NCI-H82 treated with DMSO at 0.1 percent for 48 hours (cell line): ENCODE measurements around the gene PTH2.
"Not testable (repeated sequence)": the region's sequence is repeated elsewhere in the genome, so short reads cannot be mapped to it uniquely, and the experiment has no call there.

Source experiments
- DNase-seq: peaks from one replicate; lab custom pipeline; 2025; ENCODE audit not compliant: unreplicated experiment; lab: John Stamatoyannopoulos, UW

Gene PTH2

DNA sequence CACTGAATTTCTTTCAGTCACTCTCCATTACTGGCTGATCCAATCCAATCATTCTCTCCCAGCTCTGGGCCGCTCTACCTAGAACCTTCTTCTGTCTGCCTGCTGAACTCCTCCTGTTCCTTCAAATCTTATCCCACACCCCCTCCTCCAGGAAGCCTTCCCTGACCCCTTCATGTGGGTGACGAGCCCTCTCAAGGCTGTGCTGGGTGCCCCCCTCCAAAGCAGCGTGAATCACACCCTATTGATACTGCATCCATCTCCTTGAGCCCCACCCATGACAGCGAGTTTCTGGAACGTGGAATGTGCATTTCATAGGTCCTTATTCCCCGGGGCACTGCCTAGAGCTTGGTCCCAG, 25.2 kb upstream of the PTH2 start:
- DNase-seq = no peak

DNA sequence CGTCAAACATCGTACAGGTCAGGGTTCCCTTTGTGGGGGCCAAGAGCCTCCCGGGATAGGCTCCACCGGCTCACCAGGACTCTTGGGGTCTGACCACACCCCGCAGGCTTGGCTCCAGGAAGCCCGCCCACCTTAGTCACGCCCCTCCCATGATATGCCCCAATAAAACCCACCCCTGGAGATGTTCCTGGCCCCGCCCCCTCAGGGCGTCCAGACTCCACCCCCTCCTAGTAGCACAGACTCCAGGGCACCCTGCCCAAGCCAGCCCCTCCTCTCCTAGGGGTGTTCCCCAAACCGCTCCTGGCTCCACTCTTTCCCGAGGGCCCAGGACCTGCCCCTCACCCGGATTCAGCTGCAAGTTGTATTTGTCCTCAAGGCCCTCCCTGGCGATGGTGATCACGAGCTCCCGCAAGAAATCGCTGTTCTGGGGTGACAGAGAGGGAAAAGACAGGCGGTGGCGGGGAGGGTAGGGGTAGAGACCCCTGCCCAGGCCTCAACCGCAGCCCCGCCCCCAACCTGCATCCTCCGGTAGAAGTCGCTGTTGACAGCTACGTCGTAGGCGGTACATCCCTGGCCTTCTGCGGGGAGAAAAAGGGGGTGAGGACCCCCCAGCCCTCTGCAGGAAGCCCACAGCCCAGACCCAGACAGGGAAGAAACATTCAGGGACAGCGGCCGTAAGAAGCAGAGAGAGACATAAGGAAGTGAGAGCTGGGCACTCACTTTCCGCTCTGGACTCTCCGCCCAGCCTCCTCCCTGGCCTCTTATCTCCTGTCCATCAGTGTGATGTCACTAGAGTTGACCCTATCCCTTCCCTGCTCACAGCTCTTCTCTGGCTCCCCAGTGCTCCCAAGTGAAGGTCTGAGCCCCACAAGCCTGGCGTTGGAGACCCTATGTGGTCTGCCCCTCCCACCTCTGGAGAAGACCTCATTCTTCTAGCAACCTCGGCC, 24.5 kb upstream of the PTH2 start:
- DNase-seq = peak; percentile 25

DNA sequence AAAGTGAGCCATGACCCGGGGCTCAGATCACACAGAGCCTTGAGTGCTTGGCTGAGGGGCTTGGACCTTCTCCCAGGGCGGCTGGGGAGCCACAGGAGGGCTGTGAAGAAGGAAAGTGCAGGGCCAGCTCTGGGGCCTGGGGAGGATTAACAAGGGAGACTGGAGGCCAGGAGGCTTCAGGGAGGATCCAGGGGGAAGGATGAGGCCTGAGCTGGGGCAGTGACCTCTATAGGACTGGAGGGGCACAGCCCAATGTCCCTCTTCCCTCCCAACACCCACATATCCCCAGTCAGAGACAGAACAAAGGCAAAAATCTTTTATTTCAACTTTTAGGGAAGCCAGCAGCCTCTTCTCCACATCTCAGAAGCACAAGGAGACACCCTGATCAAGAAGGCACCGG, 22.8 kb upstream of the PTH2 start:
- DNase-seq = no peak

DNA sequence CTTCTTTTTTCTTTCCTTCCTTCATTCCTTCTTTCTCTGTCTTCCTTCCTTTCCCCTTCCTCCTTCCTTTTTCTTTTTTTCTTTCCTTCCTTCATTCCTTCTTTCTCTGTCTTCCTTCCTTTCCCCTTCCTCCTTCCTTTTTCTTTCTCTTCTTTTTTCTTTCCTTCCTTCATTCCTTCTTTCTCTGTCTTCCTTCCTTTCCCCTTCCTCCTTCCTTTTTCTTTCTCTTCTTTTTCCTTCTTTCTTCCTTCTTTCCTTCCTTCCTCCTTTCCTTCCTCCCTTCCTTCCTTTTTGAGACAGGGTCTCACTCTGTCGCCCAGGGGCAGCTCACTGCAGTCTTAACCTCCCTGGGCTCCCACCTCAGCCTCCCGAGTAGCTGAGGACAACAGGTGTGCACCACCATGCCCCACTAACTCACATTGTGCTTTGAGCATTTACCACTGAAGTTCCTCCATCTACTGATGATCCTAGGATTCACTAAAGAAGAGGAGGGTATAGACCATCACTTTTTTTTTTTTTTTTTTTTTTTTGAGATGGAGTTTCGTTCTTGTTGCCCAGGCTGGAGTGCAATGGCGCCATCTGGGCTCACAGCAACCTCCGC, 21.0 kb upstream of the PTH2 start:
- DNase-seq = not testable (repeated sequence)

DNA sequence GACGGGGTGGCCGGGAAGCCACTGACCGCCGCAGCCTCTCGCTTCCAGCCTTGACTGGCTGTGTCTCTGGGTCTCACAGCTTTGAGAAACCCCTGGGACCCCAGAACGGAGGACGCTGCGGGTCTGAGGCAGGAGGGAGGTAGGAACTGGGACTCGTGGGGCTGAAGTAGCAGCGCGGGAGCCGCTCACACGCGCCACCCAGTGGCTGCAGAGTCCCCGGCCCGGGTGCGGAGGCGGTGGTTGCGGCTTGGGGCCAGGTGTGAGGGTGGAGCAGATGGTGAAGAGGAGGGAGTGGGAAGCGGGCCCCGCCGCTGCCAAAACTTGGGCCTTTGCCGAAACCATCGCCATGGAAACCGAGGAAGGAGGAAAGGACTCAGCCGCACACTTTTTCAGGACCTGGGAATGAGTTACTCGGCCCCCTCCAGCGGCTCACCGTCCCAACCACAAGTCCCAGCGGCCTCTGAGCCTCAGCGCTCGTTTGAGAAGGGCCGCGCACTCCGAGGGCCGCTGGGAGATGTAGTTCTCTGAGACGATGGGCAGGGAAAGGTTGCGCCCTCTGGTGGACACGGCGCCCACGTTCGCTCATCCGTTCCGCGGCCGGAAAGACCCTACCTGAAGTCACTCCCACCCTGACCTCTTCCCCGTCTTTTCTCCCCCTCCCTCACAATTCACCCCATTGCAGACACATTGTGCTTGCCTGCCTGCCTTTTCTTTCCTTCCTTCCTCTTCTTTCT, 20.3 kb upstream of the PTH2 start:
- DNase-seq = peak; percentile 91

DNA sequence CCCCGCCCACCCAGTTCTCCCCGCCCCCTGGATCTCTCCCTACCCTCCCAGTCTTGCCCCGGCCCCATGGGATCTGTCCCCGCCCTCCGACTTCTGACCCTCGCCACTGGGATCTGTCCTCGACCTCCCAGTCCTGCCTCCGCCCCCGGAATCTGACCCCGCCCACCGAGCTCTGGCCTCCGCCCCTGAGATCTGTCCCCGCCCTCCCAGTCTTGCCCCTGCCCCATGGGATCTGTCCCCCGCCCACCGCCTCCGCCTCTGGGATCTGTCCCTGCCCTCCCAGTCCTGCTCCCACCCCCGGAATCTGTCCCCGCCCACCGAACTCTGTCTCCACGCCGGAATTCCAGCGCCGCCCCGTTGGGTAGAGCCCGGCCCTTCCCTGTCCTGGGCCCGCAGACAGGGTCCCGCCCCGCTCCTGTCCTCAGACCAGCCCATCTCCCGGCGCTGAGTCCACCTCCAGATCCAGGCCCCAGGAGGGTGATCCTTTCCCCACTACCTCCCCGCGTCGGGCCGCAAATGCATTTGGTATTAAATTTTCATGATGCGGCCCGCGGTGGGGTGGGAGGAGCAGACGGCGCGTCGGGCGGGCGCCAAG, 19.6 kb upstream of the PTH2 start:
- DNase-seq = peak; percentile 93

DNA sequence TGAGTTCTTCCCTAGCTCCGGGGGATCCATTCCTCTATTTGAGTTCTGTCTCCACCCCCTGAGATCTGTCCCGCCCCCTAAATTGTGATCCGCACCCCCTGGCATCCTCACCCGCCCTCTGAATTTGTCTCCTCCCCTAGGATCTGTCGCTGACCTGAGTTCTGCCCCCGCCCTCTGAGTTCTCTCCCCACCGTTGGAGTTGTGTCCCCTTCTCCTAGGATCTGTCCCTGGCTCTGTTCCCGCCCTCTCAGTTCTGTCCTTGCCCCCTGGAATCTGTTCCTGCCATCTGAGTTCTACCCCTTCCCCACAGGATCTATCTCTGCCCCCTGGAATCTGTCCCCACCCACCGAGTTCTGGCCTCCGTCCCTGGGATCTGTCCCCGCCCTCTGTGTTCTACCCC, 19.1 kb upstream of the PTH2 start:
- DNase-seq = no peak

DNA sequence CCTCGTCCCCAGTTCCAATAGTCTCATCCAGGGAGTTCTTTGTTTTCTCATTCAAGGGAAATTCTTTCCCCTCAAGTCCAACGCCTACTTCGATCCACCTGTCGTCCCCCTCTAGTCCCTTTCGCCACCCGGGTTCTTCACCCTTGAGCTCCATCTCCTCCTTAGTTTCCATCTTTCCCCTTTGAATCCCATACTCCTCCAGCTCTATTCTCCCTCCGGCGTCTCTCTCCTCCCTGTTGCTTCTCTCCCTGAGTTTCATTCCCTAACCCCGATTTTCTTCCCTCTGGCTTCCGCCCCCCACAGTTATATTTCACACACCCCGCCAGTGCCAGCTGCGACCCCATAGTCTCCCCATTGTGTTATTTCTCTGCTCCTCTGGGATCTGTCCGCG, 18.7 kb upstream of the PTH2 start:
- DNase-seq = no peak

DNA sequence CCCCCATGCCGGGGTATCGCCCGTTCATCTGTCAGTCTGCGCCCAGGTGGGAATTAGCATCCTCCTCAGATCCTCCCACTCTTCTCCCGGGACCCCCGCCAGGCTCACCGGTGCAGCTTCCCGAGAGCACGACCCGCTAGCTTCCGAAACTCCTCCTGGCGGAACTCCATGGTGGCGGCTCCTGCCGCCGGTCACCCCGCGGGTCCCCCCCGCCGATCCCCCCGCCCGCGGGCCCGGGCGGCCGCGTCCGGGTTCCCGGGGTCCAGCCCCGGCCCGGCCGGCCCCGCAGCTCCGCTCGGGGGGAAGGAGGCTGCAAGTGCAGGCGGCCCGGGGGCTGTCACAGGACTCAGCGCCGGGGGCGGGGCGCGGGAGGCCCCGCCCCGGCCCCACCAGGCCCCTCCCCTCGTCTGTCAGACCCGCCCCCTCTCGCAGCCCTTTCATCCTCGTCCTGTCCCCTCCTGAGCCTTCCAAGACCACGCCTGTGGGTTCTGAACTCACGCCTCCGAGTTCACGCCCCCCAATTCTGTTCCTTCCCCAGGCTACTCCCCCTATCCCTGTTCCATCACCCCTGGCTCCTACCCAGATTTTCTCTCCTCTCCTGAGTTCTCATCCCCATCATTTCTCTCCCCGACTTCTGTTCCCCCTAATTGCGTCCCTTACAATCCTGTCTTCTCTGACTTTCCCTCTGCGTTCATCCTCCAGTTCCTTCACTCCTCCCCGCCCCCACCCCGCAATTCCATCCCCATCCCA, 18.1 kb upstream of the PTH2 start, which contains the start of gene SLC17A7:
SLC17A7 (minus strand) TSS at position 318 of the 750 bp plus-strand sequence; CDS start at position 170, 148 bp downstream.
- DNase-seq = peak; percentile 78

GRCh38 chr19:49440439-49441209, 17.4 kb upstream of the PTH2 start:
- DNase-seq = peak; percentile 27

DNA sequence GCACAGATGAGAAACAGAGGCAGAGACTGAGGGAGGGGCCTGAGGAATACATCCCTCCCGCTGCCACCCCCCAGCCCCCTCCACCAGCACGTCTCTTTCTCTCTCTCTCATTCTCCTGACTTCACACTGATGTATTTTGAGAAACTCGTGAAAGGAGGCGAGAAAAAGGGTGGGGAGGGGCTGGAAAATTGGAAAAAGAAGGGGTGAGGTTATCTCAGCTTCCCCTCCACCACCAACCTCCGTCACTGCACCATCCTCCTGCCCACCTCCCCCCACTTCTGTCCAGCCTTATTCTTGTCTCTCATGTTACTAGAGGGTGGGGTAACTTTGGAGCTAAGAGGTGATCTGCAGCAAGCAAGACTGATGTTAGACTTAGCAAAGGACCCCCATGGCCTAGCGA, 16.6 kb upstream of the PTH2 start:
- DNase-seq = no peak

DNA sequence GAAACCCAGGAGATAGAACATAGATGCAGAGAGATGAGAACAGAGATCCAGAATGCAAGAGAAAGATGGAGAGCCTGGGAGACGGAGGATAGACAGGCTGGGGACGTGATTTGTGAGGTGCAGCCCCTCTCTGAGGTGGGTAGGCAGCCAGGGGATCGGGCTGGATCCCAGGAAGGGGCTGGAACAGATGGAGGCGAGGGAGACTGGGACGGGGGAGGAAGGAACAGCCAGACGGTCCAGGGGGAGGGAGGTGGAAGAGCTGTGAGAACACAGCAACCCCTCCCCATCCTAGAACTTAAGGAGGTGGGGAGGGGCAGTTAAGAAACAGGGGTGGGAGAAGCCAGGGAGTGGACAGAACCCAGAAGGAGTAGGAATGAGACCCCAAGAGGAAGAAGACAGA, 15.0 kb upstream of the PTH2 start:
- DNase-seq = peak; percentile 78

DNA sequence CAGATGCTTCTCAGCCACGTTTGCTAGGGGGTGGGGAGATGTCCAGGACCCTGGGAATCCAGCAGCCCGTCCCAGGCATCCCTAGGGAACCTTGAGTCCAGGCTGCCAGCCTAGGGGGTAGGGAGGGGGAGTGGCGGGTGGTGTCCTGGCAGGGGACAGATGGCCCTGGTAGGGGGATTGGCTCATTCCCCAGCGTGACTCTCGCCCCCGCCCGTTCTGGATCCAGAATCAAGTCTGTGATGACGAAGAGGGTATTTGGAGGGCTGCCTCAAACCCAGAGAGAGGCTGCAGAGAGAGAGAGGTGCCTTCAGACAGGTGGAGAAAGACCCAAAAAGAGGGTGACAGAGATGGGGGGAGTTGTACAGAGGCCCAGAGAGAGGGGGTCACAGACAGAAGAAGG, 14.0 kb upstream of the PTH2 start:
- DNase-seq = peak; percentile 87

- no peak for DNase-seq
Measured at GRCh38 chr19:49436381-49437017, 13.3 kb upstream of the PTH2 start.

DNA sequence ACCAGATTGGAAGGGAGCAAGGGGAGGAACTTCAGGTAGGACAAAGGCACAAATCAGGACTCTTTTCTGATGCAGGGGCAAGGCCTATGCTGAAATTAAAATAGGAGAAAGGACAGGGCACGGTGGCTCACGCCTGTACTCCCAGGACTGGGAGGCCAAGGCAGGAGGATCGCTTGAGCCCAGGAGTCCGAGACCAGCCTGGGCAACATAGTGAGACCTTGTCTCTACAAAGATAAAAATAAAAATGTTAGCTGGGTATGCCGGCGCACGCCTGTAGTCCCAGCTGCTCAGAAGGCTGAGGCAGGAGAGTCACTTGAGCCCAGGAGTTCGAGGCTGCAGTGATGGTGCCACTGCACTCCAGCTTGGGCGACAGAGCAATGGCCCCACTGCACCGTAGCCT, 12.4 kb upstream of the PTH2 start:
- DNase-seq = no peak

GRCh38 chr19:49434907-49435583, 11.8 kb upstream of the PTH2 start:
- no peak for DNase-seq

DNA sequence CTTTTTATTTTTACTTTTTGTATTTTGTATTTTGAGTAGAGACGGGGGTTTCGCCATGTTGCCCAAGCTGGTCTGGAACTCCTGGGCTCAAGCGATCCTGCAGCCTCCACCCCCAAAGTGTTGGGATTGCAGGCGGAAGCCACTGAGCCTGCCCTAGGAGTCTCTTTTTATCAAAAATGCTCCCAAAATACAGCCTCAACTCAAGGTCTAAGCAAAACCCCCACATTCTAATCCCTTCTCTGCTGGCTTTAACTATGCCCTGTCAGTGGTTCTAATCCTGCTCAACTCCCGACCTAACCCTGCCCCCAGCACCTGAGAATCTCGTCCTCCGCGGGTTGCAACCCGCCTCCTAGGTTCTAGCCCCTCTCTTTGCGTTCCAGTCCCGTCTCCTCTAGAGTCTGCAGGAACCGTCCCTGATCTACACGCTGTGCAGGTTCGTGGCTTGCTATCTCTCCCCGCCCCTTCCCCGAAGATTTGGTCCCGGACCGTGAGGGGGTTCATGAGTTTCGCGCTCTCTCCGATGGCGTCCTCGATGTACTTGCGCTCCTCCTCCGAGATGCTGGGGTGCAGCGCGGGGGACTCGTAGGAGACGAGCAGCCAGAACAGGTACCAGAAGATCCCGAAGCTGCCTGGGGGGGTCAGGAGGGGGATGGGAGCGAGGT, 10.1 kb upstream of the PTH2 start:
- DNase-seq = no peak
